ENCODE measurements around the gene TBKBP1. TPM values are rescaled to one million over a fixed set of nuclear protein-coding genes. Genes with fewer than 3 reads are reported as not detected.
A peak's percentile ranks its signal among the peaks of the same experiment; 100 is the strongest.

Gene TBKBP1
- total RNA-seq = 21.7 TPM
- long read RNA-seq, partial matches to known transcripts = 11 of 14 reads
- long read RNA-seq, other reads (novel, unspliced or antisense) = 3 of 14 reads

GRCh38 chr17:47693731-47694580, at the start of gene TBKBP1:
Gene TBKBP1 (plus strand): TSS chr17:47694161. CDS start chr17:47696113, 1,952 bp downstream.
- peak; percentile 88 for DNase-seq (ENCODE audit: low spot score)

- DNase-seq (ENCODE audit: low spot score) = no peak
These were observed 49.6 kb upstream of the TBKBP1 start for GRCh38 chr17:47644324-47644723.

- peak; percentile 100 for DNase-seq (ENCODE audit: low spot score)
These were observed 44.6 kb upstream of the TBKBP1 start, which contains the start of gene KPNB1 for GRCh38 chr17:47649153-47649971. Gene KPNB1 (plus strand): TSS chr17:47649919. CDS start chr17:47650245, 326 bp downstream.

- no peak for DNase-seq (ENCODE audit: low spot score)
These were observed 43.9 kb upstream of the TBKBP1 start for GRCh38 chr17:47649972-47650524.

GRCh38 chr17:47650525-47651522, 43.1 kb upstream of the TBKBP1 start:
- peak; percentile 98 for DNase-seq (ENCODE audit: low spot score)

GRCh38 chr17:47651704-47652103, 42.3 kb upstream of the TBKBP1 start:
- no peak for DNase-seq (ENCODE audit: low spot score)

- no peak for DNase-seq (ENCODE audit: low spot score)
These were observed 41.4 kb upstream of the TBKBP1 start for GRCh38 chr17:47652570-47652969.

- no peak for DNase-seq (ENCODE audit: low spot score)
These were observed 40.5 kb upstream of the TBKBP1 start for GRCh38 chr17:47653442-47653841.

GRCh38 chr17:47654991-47655390, 39.0 kb upstream of the TBKBP1 start:
- DNase-seq (ENCODE audit: low spot score) = no peak

GRCh38 chr17:47660064-47660492, 33.9 kb upstream of the TBKBP1 start:
- DNase-seq (ENCODE audit: low spot score) = no peak

- no peak for DNase-seq (ENCODE audit: low spot score)
These were observed 29.9 kb upstream of the TBKBP1 start for GRCh38 chr17:47663912-47664623.

- no peak for DNase-seq (ENCODE audit: low spot score)
These were observed 29.4 kb upstream of the TBKBP1 start for GRCh38 chr17:47664624-47664941.

- no peak for DNase-seq (ENCODE audit: low spot score)
These were observed 28.3 kb upstream of the TBKBP1 start for GRCh38 chr17:47665655-47666054.

GRCh38 chr17:47669081-47669480, 24.9 kb upstream of the TBKBP1 start:
- DNase-seq (ENCODE audit: low spot score) = no peak

GRCh38 chr17:47670064-47670463, 23.9 kb upstream of the TBKBP1 start:
- DNase-seq (ENCODE audit: low spot score) = no peak

- DNase-seq (ENCODE audit: low spot score) = no peak
These were observed 19.5 kb upstream of the TBKBP1 start for GRCh38 chr17:47674499-47674898.

GRCh38 chr17:47675380-47676198, 18.4 kb upstream of the TBKBP1 start:
- DNase-seq (ENCODE audit: low spot score) = no peak

- no peak for DNase-seq (ENCODE audit: low spot score)
These were observed 17.8 kb upstream of the TBKBP1 start for GRCh38 chr17:47676199-47676472.

- no peak for DNase-seq (ENCODE audit: low spot score)
These were observed 17.3 kb upstream of the TBKBP1 start for GRCh38 chr17:47676510-47677165.
